ENCODE data around the gene SGMS2.

GRCh38 chr4:107870916-107871786, 46.4 kb downstream of the SGMS2 start:
- TF ChIP-seq CTCF (conservative IDR thresholded peaks at IDR 0.05; ENCODE audit: low read depth, low read length) (no peak), EZH2 (IDR thresholded peaks at IDR 0.05; ENCODE audit: low read length, unreplicated experiment) (no peak), EZH2phosphoT487 (IDR thresholded peaks at IDR 0.05; ENCODE audit: borderline replicate concordance, low read length) (no peak)

All from PC-3 (cell line).